Measurements from ENCODE around the gene LZTR1. TPM values are rescaled to one million over a fixed set of nuclear protein-coding genes. Genes with fewer than 3 reads are reported as not detected.
"Not testable (repeated sequence)": the region's sequence is repeated elsewhere in the genome, so short reads cannot be mapped to it uniquely, and the experiment has no call there.

The LZTR1 gene
- total RNA-seq, result 91.6 and 93.8 TPM in 2 replicates
- long read RNA-seq, partial matches to known transcripts, result 6 of 15 reads
- long read RNA-seq, other reads (novel, unspliced or antisense), result 9 of 15 reads

DNA sequence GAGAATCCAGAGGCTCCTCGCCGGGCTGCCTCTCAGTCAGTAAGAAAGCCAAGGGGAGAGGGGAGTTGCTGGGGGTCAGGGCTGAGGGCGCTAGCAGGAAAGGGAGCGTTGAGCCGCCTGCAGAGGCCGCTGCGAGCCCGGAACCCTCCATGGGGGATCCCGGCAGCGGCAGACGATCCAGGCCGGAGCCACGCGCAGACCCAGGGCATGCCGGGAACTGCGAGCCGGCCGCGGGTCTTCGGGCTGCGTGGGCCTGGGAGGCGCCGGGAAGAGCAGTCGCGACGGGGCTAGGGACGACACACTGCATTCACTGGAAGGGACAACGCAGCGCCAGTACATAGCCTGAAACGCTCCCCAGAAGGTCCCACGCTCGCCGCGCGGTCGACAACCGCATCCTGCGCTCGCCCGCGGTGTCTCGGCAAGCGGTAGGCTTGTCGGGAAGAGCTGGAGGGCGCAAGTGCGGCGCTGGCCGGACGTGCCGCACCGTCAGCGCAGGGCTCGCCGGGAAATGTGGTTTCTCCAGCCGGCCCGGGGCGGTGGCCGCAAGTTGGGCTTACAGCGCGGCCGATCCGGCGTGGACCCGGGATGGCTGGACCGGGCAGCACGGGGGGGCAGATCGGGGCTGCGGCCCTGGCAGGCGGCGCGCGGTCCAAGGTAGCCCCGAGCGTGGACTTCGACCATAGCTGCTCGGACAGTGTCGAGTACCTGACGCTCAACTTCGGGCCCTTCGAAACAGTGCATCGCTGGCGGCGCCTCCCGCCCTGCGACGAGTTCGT, at the start of gene LZTR1:
Gene LZTR1 (plus strand): TSS at position 511 of the 776 bp plus-strand sequence. CDS start 75 bp downstream, at position 586.
- H3K27ac Mint-ChIP-seq, result peak within 1 kb of the TSS; percentile 39
- H3K27me3 Mint-ChIP-seq, result peaks cover 3% of the 10 kb centered on the region
- H3K36me3 Mint-ChIP-seq (ENCODE audit: insufficient read depth), result peaks cover 2% of the 10 kb centered on the region
- TF ChIP-seq CTCF (IDR thresholded peaks at IDR 0.05; ENCODE audit: unreplicated experiment), result peak; percentile 54
- H3K4me3 Mint-ChIP-seq (ENCODE audit: low read depth), result peak within 1 kb of the TSS; percentile 96
- peaks cover 3% of the 10 kb centered on the region for H3K9me3 Mint-ChIP-seq (ENCODE audit: low read depth)
- DNase-seq (ENCODE audit: low spot score, unreplicated experiment), result peak; percentile 58
- peaks cover 21% of the 10 kb centered on the region for H3K4me1 Mint-ChIP-seq (ENCODE audit: low read depth)

DNA sequence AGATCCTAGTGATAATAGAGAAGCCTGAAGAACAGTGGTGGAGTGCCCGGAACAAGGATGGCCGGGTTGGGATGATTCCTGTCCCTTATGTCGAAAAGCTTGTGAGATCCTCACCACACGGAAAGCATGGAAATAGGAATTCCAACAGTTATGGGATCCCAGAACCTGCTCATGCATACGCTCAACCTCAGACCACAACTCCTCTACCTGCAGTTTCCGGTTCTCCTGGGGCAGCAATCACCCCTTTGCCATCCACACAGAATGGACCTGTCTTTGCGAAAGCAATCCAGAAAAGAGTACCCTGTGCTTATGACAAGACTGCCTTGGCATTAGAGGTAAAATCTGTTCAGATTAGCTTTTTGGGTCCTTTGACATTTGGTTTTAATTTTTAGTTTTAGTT, 48.2 kb upstream of the LZTR1 start:
- Mint-ChIP-seq H3K27me3 (no peaks in the 10 kb centered on the region), H3K27ac (no peak overlapping the region), H3K9me3 (ENCODE audit: low read depth) (no peaks in the 10 kb centered on the region), H3K36me3 (ENCODE audit: insufficient read depth) (peaks cover 7% of the 10 kb centered on the region), H3K4me1 (ENCODE audit: low read depth) (peaks cover 23% of the 10 kb centered on the region), H3K4me3 (ENCODE audit: low read depth) (no peak overlapping the region)
- no peak for TF ChIP-seq CTCF (IDR thresholded peaks at IDR 0.05; ENCODE audit: unreplicated experiment)
- no peak for DNase-seq (ENCODE audit: low spot score, unreplicated experiment)

DNA sequence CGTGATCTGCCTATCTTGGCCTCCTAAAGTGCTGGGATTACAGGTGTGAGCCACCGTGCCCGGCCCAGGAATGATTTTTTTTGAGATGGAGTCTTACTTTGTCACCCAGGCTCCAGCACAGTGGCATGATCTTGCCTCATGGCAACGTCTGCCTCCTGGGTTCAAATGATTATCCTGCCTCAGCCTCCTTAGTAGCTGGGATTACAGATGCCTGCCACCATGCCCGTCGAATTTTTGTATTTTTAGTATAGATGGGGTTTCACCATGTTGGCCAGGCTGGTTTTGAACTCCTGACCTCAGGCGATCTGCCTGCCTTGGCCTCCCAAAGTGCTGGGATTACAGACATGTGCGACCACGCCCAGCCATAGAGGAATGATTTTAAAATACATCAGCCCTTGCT, 47.0 kb upstream of the LZTR1 start:
- Mint-ChIP-seq H3K4me1 (ENCODE audit: low read depth) (peaks cover 26% of the 10 kb centered on the region), H3K27ac (peak overlapping the region; percentile 33)
- DNase-seq (ENCODE audit: low spot score, unreplicated experiment); H3K4me3 Mint-ChIP-seq (ENCODE audit: low read depth); H3K27me3 Mint-ChIP-seq; H3K9me3 Mint-ChIP-seq (ENCODE audit: low read depth); H3K36me3 Mint-ChIP-seq (ENCODE audit: insufficient read depth): not testable (repeated sequence)

- H3K27ac Mint-ChIP-seq, result peak overlapping the region; percentile 52
- not testable (repeated sequence) for H3K9me3 Mint-ChIP-seq (ENCODE audit: low read depth); DNase-seq (ENCODE audit: low spot score, unreplicated experiment); H3K4me3 Mint-ChIP-seq (ENCODE audit: low read depth); H3K27me3 Mint-ChIP-seq
- H3K36me3 Mint-ChIP-seq (ENCODE audit: insufficient read depth), result peaks cover 11% of the 10 kb centered on the region
- peaks cover 26% of the 10 kb centered on the region for H3K4me1 Mint-ChIP-seq (ENCODE audit: low read depth)
Measured at GRCh38 chr22:20935780-20936539, 46.1 kb upstream of the LZTR1 start.

DNA sequence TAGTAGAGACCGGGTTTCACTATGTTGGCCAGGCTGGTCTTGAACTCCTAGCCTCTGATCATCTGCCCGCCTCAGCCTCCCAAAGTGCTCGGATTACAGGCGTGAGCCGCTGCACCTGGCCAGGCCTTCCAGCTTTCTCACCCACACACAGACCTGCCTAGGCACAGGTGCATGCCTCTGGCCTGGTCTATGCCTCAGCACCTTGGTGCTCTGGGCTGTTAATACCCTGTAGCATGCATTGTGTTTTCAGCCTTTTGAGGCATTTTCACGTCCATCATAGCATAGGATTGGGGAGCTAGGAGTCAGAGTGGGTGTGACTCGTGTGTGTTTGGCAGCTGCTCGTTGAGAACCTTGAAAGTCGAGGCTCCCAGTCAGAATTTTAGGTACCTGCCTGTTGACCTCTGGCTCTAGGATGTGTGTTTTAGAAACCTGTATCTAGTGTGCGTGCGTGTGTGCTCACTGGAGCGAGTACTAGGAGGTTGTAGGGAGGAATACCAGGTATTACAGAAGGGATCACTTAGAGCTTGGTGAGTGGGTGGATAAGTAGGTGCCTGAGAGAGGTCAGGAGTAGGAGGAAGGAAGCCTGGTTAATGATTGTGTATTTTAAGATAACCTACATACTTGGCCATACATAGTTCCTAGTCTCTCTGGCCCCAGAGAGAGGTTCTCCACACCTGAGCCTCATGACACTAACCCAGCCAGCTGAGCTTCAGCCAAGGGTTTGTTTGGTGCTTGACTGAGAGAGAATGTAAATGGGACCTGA, 44.9 kb upstream of the LZTR1 start:
- Mint-ChIP-seq H3K4me3 (ENCODE audit: low read depth) (peak overlapping the region; percentile 37), H3K27ac (peak overlapping the region; percentile 95), H3K4me1 (ENCODE audit: low read depth) (peaks cover 26% of the 10 kb centered on the region), H3K9me3 (ENCODE audit: low read depth) (no peaks in the 10 kb centered on the region), H3K36me3 (ENCODE audit: insufficient read depth) (peaks cover 11% of the 10 kb centered on the region), H3K27me3 (no peaks in the 10 kb centered on the region)
- no peak for DNase-seq (ENCODE audit: low spot score, unreplicated experiment)
- TF ChIP-seq CTCF (IDR thresholded peaks at IDR 0.05; ENCODE audit: unreplicated experiment), result no peak
